Transverse colon (tissue), 4 donors: ENCODE data around the gene CASTOR1. TPM values are rescaled to one million over a fixed set of nuclear protein-coding genes. Genes with fewer than 3 reads are reported as not detected.
A peak's percentile ranks its signal among the peaks of the same experiment; 100 is the strongest.

ENCODE experiments used
- DNase-seq: peaks from one replicate; pipeline ENCODE4 v3.0.0-alpha.2; 2019
- H3K27ac ChIP-seq, 4 donors: fragments of 200-600 bp; sonication (generic); 2 replicates each; pipeline ENCODE4 v1.5.1; 2016 to 2018; ENCODE audit warnings: inconsistent platforms in 4 of 4
- H3K27me3 ChIP-seq: fragments of 200-600 bp; sonication (generic); 2 replicates; pipeline ENCODE4 v1.5.1; 2017; ENCODE audit warnings: inconsistent platforms
- H3K36me3 ChIP-seq, 4 donors: fragments of 200-600 bp; sonication (generic); 2 replicates each; pipeline ENCODE4 v1.5.1; 2017 to 2019; ENCODE audit warnings: inconsistent platforms in 4 of 4
- H3K4me1 ChIP-seq, 4 donors: fragments of 200-600 bp; sonication (generic); 2 replicates each; pipeline ENCODE4 v1.5.1; 2017 to 2020; ENCODE audit warnings: inconsistent platforms in 4 of 4
- H3K4me3 ChIP-seq, 4 donors: fragments of 200-600 bp; sonication (generic); 1 replicate in 1 of 4; 2 replicates in 3 of 4; pipeline versions ENCODE4 v1.5.1 to v1.6.1; 2017 to 2019; ENCODE audit warnings: inconsistent platforms in 4 of 4
- H3K9me3 ChIP-seq, 2 donors: fragments of 200-600 bp; sonication (generic); 2 replicates each; pipeline ENCODE4 v1.5.1; 2017 to 2019; ENCODE audit warnings: inconsistent platforms in 2 of 2
- EP300 ChIP-seq: sonication (generic); formaldehyde crosslinking; IDR thresholded peaks from one replicate; pipeline ENCODE4 v1.6.1; 2017; ENCODE audit warnings: antibody characterized with exemption, low read depth
- POLR2A ChIP-seq: fragments of 450-650 bp; IDR thresholded peaks from one replicate; pipeline ENCODE4 v1.6.1; 2016; ENCODE audit warnings: antibody characterized with exemption, mild to moderate bottlenecking, moderate library complexity
- POLR2AphosphoS5 ChIP-seq, 3 donors: sonication (generic); formaldehyde crosslinking; IDR thresholded peaks; one replicate each; pipeline ENCODE4 v1.6.1; 2016; ENCODE audit warnings: antibody characterized with exemption in 3 of 3
- WGBS, 2 donors: methylation state at CpG; one replicate each; pipeline ENCODE4 v1.1.5; 2018; ENCODE audit warnings: low coverage in 1 of 2; 5-methylcytosine and 5-hydroxymethylcytosine counted together
- in situ Hi-C, 4 donors: fragments of 200-750 bp; cut with MboI; loops; one replicate each; pipeline versions ENCODE4 v1.15.0 to v1.15.1; 2017; ENCODE audit warnings: low sequenced_read_pairs in 3 of 4, low pct_ligation_motif_present in 1 of 4, low pct_unique_long_range_greater_than_20kb in 1 of 4
- intact Hi-C: fragments of 100-400 bp; cut with DNase I; formaldehyde crosslinking; loops from one replicate; pipeline ENCODE4 v1.15.1; 2023; ENCODE audit warnings: low total_unique reads
- total RNA-seq, 4 donors: library from RNA; depleted of rRNA; stranded (reverse); fragments of >200 nt; gene quantifications; one replicate each; pipeline ENCODE4 v1.1.0, GENCODE V29; 2016
- TF ChIP-seq, protein P1 (sequence below), 5 experiments: fragments of 200-600 bp in 3 of 5; fragments of 450-650 bp in 2 of 5; sonication (generic) in 3 of 5; IDR thresholded peaks; 1 replicate in 2 of 5; 2 replicates in 3 of 5; pipeline ENCODE4 v1.5.1; 2016 to 2017; ENCODE audit warnings: antibody characterized with exemption in 5 of 5, inconsistent platforms in 3 of 5, mild to moderate bottlenecking in 2 of 5, moderate library complexity in 1 of 5

The CASTOR1 gene
- total RNA-seq, 4 donors from 2014 or later = 5.6 to 6.8 TPM; not detected in 2

DNA sequence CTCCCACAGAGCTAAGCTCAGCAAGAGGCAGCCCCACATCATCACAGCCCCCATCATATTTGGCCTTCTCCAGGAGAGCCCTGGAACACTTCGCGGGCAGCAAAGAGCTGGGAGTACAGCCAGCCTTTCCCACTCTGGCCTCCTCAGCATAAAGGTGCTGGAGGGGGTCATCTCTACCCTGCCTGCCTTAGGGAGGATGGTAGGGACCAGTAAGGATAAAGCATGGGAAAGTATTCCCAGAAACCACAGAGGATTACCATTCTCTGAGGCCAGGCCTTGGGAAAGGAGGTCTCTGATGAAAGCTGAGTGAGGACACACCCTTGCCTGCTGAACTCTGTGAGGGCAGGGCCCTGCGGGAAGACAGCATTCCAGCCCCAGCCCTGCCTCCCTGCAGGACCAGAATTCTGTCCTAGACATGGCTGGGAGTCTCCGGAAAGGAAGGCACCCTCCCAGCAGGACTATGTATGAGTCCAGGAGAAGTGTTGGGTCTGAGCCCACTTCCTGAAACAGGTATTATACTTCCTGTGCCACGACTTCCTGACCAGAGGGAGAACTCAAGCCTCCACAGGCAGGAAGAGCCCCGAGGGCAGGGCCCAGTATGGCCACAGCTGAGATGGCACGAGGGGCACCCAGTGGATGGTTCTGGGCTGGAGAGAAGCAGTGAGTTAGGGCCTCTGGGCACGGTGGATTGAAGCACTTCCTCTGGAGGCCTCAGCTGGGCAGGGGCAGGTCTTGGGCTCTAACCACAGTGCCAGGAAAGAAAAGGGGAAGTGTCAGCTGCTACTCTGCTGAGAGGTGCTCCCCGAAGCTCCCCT lies 12.9 kb upstream of the CASTOR1 start:
- Histone ChIP-seq H3K4me1 (peaks cover 52 to 79% (median 71%) of the 10 kb centered on the region in 4 donors), H3K9me3 (no peaks in the 10 kb centered on the region), H3K4me3 (no peak overlapping the region), H3K36me3 (peaks cover 0 to 7% (median 2%) of the 10 kb centered on the region in 4 donors), H3K27me3 (no peaks in the 10 kb centered on the region), H3K27ac (peak overlapping the region; percentile 84 to 90 (median 88))
- peak; percentile 70 for DNase-seq
- peak in 1 of 3 donors; percentile 31 for TF ChIP-seq POLR2AphosphoS5 (IDR thresholded peaks at IDR 0.05)
- TF ChIP-seq, protein P1, sequence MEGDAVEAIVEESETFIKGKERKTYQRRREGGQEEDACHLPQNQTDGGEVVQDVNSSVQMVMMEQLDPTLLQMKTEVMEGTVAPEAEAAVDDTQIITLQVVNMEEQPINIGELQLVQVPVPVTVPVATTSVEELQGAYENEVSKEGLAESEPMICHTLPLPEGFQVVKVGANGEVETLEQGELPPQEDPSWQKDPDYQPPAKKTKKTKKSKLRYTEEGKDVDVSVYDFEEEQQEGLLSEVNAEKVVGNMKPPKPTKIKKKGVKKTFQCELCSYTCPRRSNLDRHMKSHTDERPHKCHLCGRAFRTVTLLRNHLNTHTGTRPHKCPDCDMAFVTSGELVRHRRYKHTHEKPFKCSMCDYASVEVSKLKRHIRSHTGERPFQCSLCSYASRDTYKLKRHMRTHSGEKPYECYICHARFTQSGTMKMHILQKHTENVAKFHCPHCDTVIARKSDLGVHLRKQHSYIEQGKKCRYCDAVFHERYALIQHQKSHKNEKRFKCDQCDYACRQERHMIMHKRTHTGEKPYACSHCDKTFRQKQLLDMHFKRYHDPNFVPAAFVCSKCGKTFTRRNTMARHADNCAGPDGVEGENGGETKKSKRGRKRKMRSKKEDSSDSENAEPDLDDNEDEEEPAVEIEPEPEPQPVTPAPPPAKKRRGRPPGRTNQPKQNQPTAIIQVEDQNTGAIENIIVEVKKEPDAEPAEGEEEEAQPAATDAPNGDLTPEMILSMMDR (IDR thresholded peaks at IDR 0.05) = no peak
- intact Hi-C loops = no loop called here
- in situ Hi-C loops = no loop called here
- 37% methylated on average over 9 of the region's 9 CpGs; no CpG with 5 or more reads in 1 of the 2 donors for WGBS, 2 donors

DNA sequence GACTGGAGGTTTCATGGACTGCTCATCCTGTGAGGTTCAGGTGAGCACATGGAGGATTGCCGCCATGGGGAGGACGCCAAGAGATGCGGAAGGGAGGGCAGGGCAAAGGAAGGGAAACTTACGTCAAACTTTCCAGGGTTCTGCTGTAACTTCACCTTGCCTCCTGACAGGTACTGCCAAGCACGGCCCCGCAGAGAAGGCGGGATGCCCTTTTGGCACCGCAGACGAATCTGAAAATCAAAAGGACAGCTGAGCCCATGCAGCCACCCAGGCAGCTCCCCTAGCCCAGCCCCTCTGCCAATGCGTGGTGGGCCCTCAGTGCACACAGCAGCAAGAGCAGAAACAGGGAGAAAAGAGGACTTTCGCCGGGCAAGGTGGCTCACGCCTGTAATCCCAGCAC lies 10.0 kb upstream of the CASTOR1 start:
- 90 to 100% methylated on average over 1 to 13 of the region's 13 CpGs for WGBS, 2 donors

DNA sequence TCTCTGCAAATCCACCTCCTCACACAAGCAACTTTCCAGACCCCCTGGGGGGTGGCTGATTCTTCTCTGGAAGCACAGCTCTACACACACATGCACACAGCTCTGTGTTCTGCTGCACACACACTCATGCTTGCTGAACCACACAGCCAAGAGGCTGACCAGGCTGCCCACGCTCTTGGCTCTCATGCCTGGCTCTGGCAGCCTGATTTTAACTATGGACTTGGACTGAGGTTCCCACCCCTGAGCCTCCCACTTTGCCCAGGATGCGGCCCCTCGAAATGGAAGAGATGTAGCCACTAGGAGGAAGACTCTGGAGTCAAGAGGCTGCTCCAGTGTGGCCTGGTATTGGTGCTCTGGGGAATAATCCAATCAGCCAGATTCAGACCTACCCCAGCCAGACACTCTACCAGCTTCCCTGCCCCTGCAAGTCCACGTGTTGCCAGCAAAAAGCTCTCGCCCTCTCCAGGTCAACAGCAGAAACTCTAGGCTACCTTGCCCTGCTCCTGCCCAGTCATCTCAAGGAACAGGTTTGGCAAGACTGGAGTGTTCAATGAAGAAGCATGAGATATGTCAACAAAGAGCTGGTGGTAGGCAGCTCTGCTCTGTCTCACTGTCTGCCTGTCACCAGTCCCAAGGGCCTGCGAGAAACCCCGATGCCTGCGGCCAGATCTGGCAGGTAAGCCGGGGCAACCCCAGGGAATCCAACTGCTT lies 8.8 kb upstream of the CASTOR1 start:
- H3K27ac ChIP-seq = peak overlapping the region; percentile 17 to 72 (median 32)
- WGBS, 2 donors = 66% methylated on average over 9 of the region's 9 CpGs; no CpG with 5 or more reads in 1 of the 2 donors
- peak; percentile 59 for DNase-seq
- H3K4me3 ChIP-seq = no peak overlapping the region
- H3K4me1 ChIP-seq = peaks cover 16 to 38% (median 31%) of the 10 kb centered on the region in 4 donors
- intact Hi-C loops (no loop called here), in situ Hi-C loops (loop anchor here in 1 of 4 donors (25.0 kb wide), 1 partner anchor 89 kb away; the partner anchor contains the start of genes RNF215 and SEC14L2)
- TF ChIP-seq EP300 = no peak
- TF ChIP-seq POLR2AphosphoS5 (IDR thresholded peaks at IDR 0.05) = peak in 2 of 3 donors; percentile 13 to 18
- no peak for TF ChIP-seq POLR2A
- TF ChIP-seq, protein P1 (IDR thresholded peaks at IDR 0.05) = peak in 3 of 5 experiments; percentile 5 to 29 (median 22)
- no peaks in the 10 kb centered on the region for H3K9me3 ChIP-seq
- peaks cover 0 to 27% (median 17%) of the 10 kb centered on the region in 4 donors for H3K36me3 ChIP-seq
- H3K27me3 ChIP-seq = no peaks in the 10 kb centered on the region

More for the DNA sequence above, 10.0 kb upstream of the CASTOR1 start:
- in situ Hi-C loops = loop anchor here in 1 of 4 donors (25.0 kb wide), 1 partner anchor 88 kb away; the partner anchor contains the start of genes RNF215 and SEC14L2
- H3K27me3 ChIP-seq = no peaks in the 10 kb centered on the region
- DNase-seq = no peak
- no peaks in the 10 kb centered on the region for H3K9me3 ChIP-seq
- H3K4me1 ChIP-seq = peaks cover 27 to 50% (median 43%) of the 10 kb centered on the region in 4 donors
- intact Hi-C loops = no loop called here
- H3K4me3 ChIP-seq = no peak overlapping the region
- peaks cover 0 to 20% (median 9%) of the 10 kb centered on the region in 4 donors for H3K36me3 ChIP-seq
- H3K27ac ChIP-seq = peak overlapping the region in 2 of 4 donors; percentile 27 to 72
- TF ChIP-seq POLR2AphosphoS5 (IDR thresholded peaks at IDR 0.05) (no peak), POLR2A (no peak), EP300 (no peak)
- TF ChIP-seq, protein P1 (IDR thresholded peaks at IDR 0.05) = no peak
